B cell (primary cell): ENCODE data around the gene HHLA2. TPM values are rescaled to one million over a fixed set of nuclear protein-coding genes. Genes with fewer than 3 reads are reported as not detected.

Source experiments
- ATAC-seq: fragments of 200-7000 bp; cut with Tn5 transposase; one replicate; pipeline ENCODE4 v1.10.0; 2021; ENCODE audit warnings: low read depth, mild to moderate bottlenecking, moderate number of reproducible peaks, moderate library complexity
- CTCF ChIA-PET: fragments of 350-600 bp; sonication (Branson Sonifier 250); formaldehyde crosslinking; loops from one replicate; lab custom pipeline; 2021; ENCODE audit warnings: antibody characterized with exemption, inconsistent platforms; lab: Charles Lee
- POLR2A ChIA-PET: fragments of 350-600 bp; sonication (Branson Sonifier 250); formaldehyde crosslinking; loops from one replicate; lab custom pipeline; 2021; ENCODE audit warnings: antibody characterized with exemption; lab: Charles Lee
- DNase-seq: peaks from one replicate; pipeline ENCODE4 v3.0.0; 2013
- H2AFZ ChIP-seq: 2 replicates; pipeline ENCODE4 v1.6.1; 2012; ENCODE audit warnings: mild to moderate bottlenecking, low read depth, low read length; ENCODE audit not compliant: insufficient read depth, poor library complexity, severe bottlenecking
- H3K27ac ChIP-seq, 2 donors: 1 replicate in 1 of 2; 2 replicates in 1 of 2; pipeline ENCODE4 v1.5.1; 2012 to 2013; ENCODE audit warnings: low read length in 2 of 2, mild to moderate bottlenecking in 2 of 2, moderate library complexity in 1 of 2
- H3K27me3 ChIP-seq, 4 experiments: fragments of 200-600 bp in 1 of 4; sonication (generic) in 1 of 4; replicated peaks in 1 of 4; 1 replicate in 2 of 4; 2 replicates in 2 of 4; pipeline versions ENCODE4 v1.6.1 to v1.7.0; 2013 to 2016; ENCODE audit warnings: low read length in 3 of 4, mild to moderate bottlenecking in 2 of 4, mixed read lengths in 1 of 4, moderate library complexity in 1 of 4; ENCODE audit not compliant: insufficient read depth in 4 of 4, control insufficient read depth in 3 of 4; ENCODE audit errors: control extremely low read depth in 1 of 4
- H3K36me3 ChIP-seq, 2 experiments: replicated peaks in 1 of 2; 1 replicate in 1 of 2; 2 replicates in 1 of 2; pipeline versions ENCODE4 v1.6.1 to v1.7.1; 2013; ENCODE audit warnings: low read length in 1 of 2; ENCODE audit not compliant: insufficient read depth in 2 of 2, control insufficient read depth in 1 of 2; ENCODE audit errors: control extremely low read depth in 1 of 2, extremely low read depth in 1 of 2
- H3K4me1 ChIP-seq, 2 donors: fragments of 200-600 bp in 1 of 2; sonication (generic) in 1 of 2; 1 replicate in 1 of 2; 2 replicates in 1 of 2; pipeline versions ENCODE4 v1.5.1 to v1.6.1; 2013 to 2017; ENCODE audit warnings: low read length in 2 of 2; ENCODE audit not compliant: control insufficient read depth in 2 of 2, insufficient read depth in 2 of 2
- H3K4me2 ChIP-seq: replicated peaks from 2 replicates; pipeline ENCODE3; 2012; ENCODE audit warnings: mild to moderate bottlenecking, low read depth, low read length; ENCODE audit not compliant: poor library complexity, severe bottlenecking
- H3K4me3 ChIP-seq, 5 experiments: fragments of 200-600 bp in 1 of 5; sonication (generic) in 1 of 5; 1 replicate in 3 of 5; 2 replicates in 2 of 5; pipeline versions ENCODE4 v1.5.1 to v1.7.0; 2011 to 2016; ENCODE audit warnings: low read length in 4 of 5, mild to moderate bottlenecking in 4 of 5, low read depth in 2 of 5, control low read depth in 1 of 5, moderate library complexity in 1 of 5; ENCODE audit not compliant: insufficient read depth in 1 of 5; ENCODE audit errors: control extremely low read depth in 1 of 5, extremely low read depth in 1 of 5
- H3K79me2 ChIP-seq: fragments of 200-600 bp; sonication (generic); one replicate; pipeline ENCODE4 v1.6.0; 2016; ENCODE audit warnings: low read length; ENCODE audit not compliant: control insufficient read depth, insufficient read depth
- H3K9ac ChIP-seq: fragments of 200-600 bp; sonication (generic); 2 replicates; pipeline ENCODE4 v1.6.1; 2017; ENCODE audit warnings: mild to moderate bottlenecking, low read length, moderate library complexity
- H3K9me3 ChIP-seq, 3 donors: one replicate each; pipeline versions ENCODE4 v1.6.1 to v1.7.1; 2013; ENCODE audit warnings: low read length in 2 of 3; ENCODE audit not compliant: control insufficient read depth in 2 of 3, insufficient read depth in 1 of 3; ENCODE audit errors: control extremely low read depth in 1 of 3
- H4K20me1 ChIP-seq: 2 replicates; pipeline ENCODE4 v1.6.0; 2012; ENCODE audit warnings: mild to moderate bottlenecking, low read length; ENCODE audit not compliant: insufficient read depth, control insufficient read depth, poor library complexity, severe bottlenecking
- H3K27ac Mint-ChIP-seq: one replicate; pipeline ENCODE4 v1.8.0; 2021; ENCODE audit warnings: mixed read lengths
- H3K27me3 Mint-ChIP-seq: one replicate; pipeline ENCODE4 v1.8.0; 2021; ENCODE audit warnings: mixed read lengths
- H3K4me1 Mint-ChIP-seq: one replicate; pipeline ENCODE4 v1.8.0; 2021; ENCODE audit warnings: mixed read lengths
- H3K4me3 Mint-ChIP-seq: one replicate; pipeline ENCODE4 v1.8.0; 2021; ENCODE audit warnings: mixed read lengths
- H3K9me3 Mint-ChIP-seq: one replicate; pipeline ENCODE4 v1.8.0; 2022; ENCODE audit warnings: mixed read lengths; ENCODE audit not compliant: insufficient read depth
- CTCF ChIP-seq: fragments of 200-600 bp; IDR thresholded peaks from one replicate; pipeline ENCODE4 v1.8.0; 2022; ENCODE audit warnings: antibody characterized with exemption, mild to moderate bottlenecking
- EZH2 ChIP-seq: IDR thresholded peaks from 2 replicates; pipeline ENCODE4 v1.6.1; 2012; ENCODE audit warnings: borderline replicate concordance, low read depth, mild to moderate bottlenecking, moderate library complexity, low read length; ENCODE audit not compliant: insufficient read depth, poor library complexity, severe bottlenecking
- WGBS: methylation state at CpG from one replicate; pipeline ENCODE4 v1.1.5; 2013; ENCODE audit warnings: missing lambda C conversion rate; ENCODE audit not compliant: insufficient coverage; 5-methylcytosine and 5-hydroxymethylcytosine counted together
- intact Hi-C: fragments of 100-400 bp; cut with micrococcal nuclease; formaldehyde crosslinking; loops from one replicate; pipeline ENCODE4 v1.10.0; 2022
- polyA plus RNA-seq: library from polyadenylated mRNA; depleted of rRNA; stranded (reverse); fragments of >200 nt; gene quantifications from 2 replicates; pipeline ENCODE4 v1.2.3, GENCODE V29; 2012
- total RNA-seq, 2 donors: library from RNA; stranded (reverse); fragments of 120-200 nt in 1 of 2; gene quantifications; 1 replicate in 1 of 2; 2 replicates in 1 of 2; pipeline versions ENCODE4 v1.2.3 to v1.2.4, GENCODE V29; 2013 to 2022

Gene HHLA2
- total and polyA plus RNA-seq, 2 donors (not counting 1 experiment from before 2014, with no cell fraction given), result 0.84 TPM

DNA sequence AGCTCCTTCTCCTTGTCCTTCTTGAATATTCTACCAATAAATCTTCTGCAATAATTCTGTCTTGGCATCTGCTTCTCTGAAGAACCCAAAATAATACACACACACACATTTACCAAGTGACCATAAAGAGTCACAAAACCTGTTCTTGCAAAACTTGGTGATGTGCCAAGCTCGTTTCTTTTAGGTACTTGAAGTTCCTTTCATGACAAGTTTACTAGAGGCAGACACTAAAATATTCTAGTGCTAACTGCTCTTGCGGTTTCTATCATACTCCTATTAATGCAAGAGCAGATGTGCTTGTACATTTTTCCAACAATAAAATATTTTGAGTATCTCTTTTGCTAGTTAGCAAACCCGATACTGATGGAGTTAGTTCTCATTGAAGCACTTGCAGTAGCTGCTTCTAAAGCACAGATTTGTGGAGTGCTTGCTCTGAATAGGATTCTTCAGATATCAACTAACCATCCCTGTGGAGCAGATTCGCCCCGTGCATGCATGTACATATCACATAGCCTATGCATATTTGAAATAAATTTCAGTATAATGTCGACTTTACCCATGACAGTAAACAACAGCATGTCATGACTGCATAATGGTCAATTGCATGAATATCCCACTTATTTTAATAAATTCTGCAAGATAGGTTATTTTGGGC lies 23.2 kb downstream of the HHLA2 start:
- Mint-ChIP-seq H3K4me3 (no peak overlapping the region), H3K27me3 (no peaks in the 10 kb centered on the region), H3K4me1 (peaks cover 12% of the 10 kb centered on the region), H3K9me3 (no peaks in the 10 kb centered on the region), H3K27ac (no peak overlapping the region)
- Histone ChIP-seq H3K27ac (no peak overlapping the region), H3K36me3 (no peaks in the 10 kb centered on the region), H3K9ac (no peak overlapping the region), H3K9me3 (no peaks in the 10 kb centered on the region), H4K20me1 (no peaks in the 10 kb centered on the region), H2AFZ (no peak overlapping the region), H3K27me3 (no peaks in the 10 kb centered on the region), H3K4me1 (no peaks in the 10 kb centered on the region), H3K79me2 (no peaks in the 10 kb centered on the region), H3K4me2 (no peak overlapping the region), H3K4me3 (no peak overlapping the region)
- ChIA-PET CTCF (interaction anchor here (0.7 to 1.5 kb wide), 4 partner anchors 8 to 567 kb away, joined by 3 to 7 read pairs (median 3); no protein-coding TSS in a partner anchor), POLR2A (no interaction called here)
- intact Hi-C loops, result loop anchor here (5.0 kb wide), 4 partner anchors 97 to 642 kb away; partner anchors contain the start of gene IFT57
- no peak for TF ChIP-seq EZH2
- no peak for TF ChIP-seq CTCF
- 100% methylated on average over 1 of the region's 6 CpGs for WGBS
- DNase-seq, result no peak
- no peak for ATAC-seq

GRCh38 chr3:108320746-108321350 lies 24.5 kb downstream of the HHLA2 start:
- ATAC-seq (no peak), DNase-seq (no peak)
- WGBS, result 78% methylated on average over 3 of the region's 6 CpGs
- H4K20me1 ChIP-seq, result no peaks in the 10 kb centered on the region
- H3K4me1 Mint-ChIP-seq, result peaks cover 12% of the 10 kb centered on the region
- H3K27ac Mint-ChIP-seq, result no peak overlapping the region
- no peaks in the 10 kb centered on the region for H3K4me1 ChIP-seq
- H3K9me3 ChIP-seq, result no peaks in the 10 kb centered on the region
- H3K4me3 Mint-ChIP-seq, result no peak overlapping the region
- TF ChIP-seq EZH2 (no peak), CTCF (no peak)
- H3K27ac ChIP-seq, result no peak overlapping the region
- intact Hi-C loops, result loop anchor here (5.0 kb wide), 3 partner anchors 194 to 644 kb away; no protein-coding TSS in a partner anchor
- H3K9me3 Mint-ChIP-seq, result no peaks in the 10 kb centered on the region
- H3K9ac ChIP-seq, result no peak overlapping the region
- no peak overlapping the region for H3K4me2 ChIP-seq
- H3K27me3 ChIP-seq, result no peaks in the 10 kb centered on the region
- H2AFZ ChIP-seq, result no peak overlapping the region
- ChIA-PET POLR2A (interaction anchor here (0.6 kb wide), 1 partner anchor 276 kb away, joined by 4 read pairs; no protein-coding TSS in a partner anchor), CTCF (interaction anchor here (0.6 to 3.5 kb wide), 8 partner anchors 99 to 645 kb away, joined by 3 to 20 read pairs (median 4); partner anchors contain the start of gene IFT57)
- no peak overlapping the region for H3K4me3 ChIP-seq
- no peaks in the 10 kb centered on the region for H3K27me3 Mint-ChIP-seq
- H3K79me2 ChIP-seq, result no peaks in the 10 kb centered on the region
- H3K36me3 ChIP-seq, result no peaks in the 10 kb centered on the region
